ENCODE data around the gene MYOM1.

DNA sequence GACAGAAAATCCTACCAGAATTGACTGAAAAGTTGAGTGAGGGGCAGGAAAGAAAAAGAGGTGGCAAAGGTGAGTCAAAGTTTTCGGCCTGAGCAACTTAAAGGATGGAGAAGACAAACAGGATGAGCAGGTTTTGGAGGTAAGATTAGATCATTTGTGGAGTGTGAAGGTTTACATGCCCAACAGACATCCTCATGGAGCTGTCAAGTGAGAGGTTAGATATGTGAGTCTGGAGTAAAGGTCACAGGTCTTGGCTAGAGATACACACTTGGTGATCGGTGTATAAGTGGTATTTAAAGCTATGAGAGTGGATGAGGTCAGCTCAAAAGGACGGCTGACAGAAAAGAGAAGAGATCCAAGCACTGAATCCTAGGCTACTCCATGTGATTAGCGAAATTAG, 16.7 kb upstream of the MYOM1 start:
- TF ChIP-seq CTCF (conservative IDR thresholded peaks at IDR 0.05; ENCODE audit: low read depth, low read length) (no peak), EZH2phosphoT487 (IDR thresholded peaks at IDR 0.05; ENCODE audit: borderline replicate concordance, low read length) (no peak)
